Fibroblast of lung (primary cell): ENCODE measurements around the gene ULBP1.

Experiments used
- CTCF ChIP-seq, 2 donors: IDR thresholded peaks in 1 of 2; conservative IDR thresholded peaks in 1 of 2; 1 replicate in 1 of 2; 2 replicates in 1 of 2; pipeline ENCODE4 v1.5.1; 2011 to 2012; ENCODE audit warnings: low read length in 2 of 2, control low read depth in 1 of 2, inconsistent platforms in 1 of 2, low read depth in 1 of 2, mild to moderate bottlenecking in 1 of 2
- EZH2 ChIP-seq: IDR thresholded peaks from 2 replicates; pipeline ENCODE4 v1.5.1; 2012; ENCODE audit warnings: low read length, control low read depth, mild to moderate bottlenecking; ENCODE audit errors: missing control alignments

DNA sequence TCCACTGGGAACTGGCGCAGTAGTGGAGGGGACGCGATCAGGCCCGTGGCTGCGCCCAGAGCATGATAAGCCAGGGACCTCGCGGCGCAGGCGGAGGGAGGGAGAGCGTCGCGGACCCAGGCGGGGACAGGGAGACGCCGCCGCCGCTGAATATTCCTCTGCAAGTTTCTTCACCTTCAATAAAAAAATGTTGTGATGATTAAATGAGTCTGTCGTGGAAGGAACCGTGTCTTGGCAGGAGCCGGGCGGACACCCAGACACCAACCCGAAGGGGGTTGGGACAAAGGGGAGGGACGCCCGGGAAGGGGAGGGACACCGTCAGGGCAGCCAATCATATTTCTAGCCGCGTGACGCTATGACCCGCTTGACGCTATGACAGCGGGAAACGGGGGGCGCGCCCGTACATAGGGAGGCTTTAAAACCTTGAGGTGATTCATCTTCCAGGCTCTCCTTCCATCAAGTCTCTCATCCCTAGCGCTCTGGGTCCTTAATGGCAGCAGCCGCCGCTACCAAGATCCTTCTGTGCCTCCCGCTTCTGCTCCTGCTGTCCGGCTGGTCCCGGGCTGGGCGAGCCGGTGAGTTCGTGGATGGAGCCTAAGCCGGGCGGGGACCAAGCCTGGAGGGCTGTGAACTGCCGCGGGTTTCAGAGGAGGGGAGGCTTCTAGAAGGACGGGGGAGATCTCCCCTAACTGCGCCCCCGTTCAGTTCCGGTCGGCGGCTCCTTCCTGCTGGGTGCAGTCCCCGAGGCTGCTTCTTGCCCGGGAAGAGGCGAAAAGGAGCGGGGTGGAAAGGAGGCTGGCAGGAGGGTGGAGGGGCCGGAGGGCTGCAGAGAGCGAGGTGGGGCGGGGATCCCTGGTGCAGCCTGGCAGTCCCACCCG lies 21.9 kb upstream of the ULBP1 start, which contains the start of gene ULBP2:
- TF ChIP-seq CTCF (conservative IDR thresholded peaks at IDR 0.05 in 1 of 2, IDR thresholded peaks at IDR 0.05 in 1 of 2; ENCODE audit: low read depth in 1 of 2, low read length in 2 of 2) = no peak
- TF ChIP-seq EZH2 = no peak
